H1 (cell line): Measurements from ENCODE around the gene METTL6. TPM values are rescaled to one million over a fixed set of nuclear protein-coding genes. Genes with fewer than 3 reads are reported as not detected.

Source experiments
- CTCF ChIA-PET: fragments of 300-600 bp; sonication (Branson Sonifier 250); formaldehyde crosslinking; loops from one replicate; lab custom pipeline; 2021; ENCODE audit not compliant: partially characterized antibody; lab: Charles Lee
- POLR2A ChIA-PET: fragments of 300-600 bp; sonication (Branson Sonifier 250); formaldehyde crosslinking; loops from one replicate; lab custom pipeline; 2021; ENCODE audit warnings: inconsistent platforms; ENCODE audit not compliant: partially characterized antibody; lab: Charles Lee
- DNase-seq, 2 experiments: peaks; one replicate each; pipeline versions ENCODE4 v3.0.0 to v3.0.0-alpha.2; 2010 to 2022; ENCODE audit warnings: low spot score in 2 of 2, low read depth in 1 of 2, mixed read lengths in 1 of 2
- FAIRE-seq: peaks from 2 replicates; lab custom pipeline; 2011; peaks lifted over from hg19 to GRCh38; lab: Jason Lieb, UNC
- H2AFZ ChIP-seq: 2 replicates; pipeline ENCODE4 v1.8.1; 2012; ENCODE audit warnings: low read length, inconsistent platforms
- H2AK5ac ChIP-seq: 2 replicates; pipeline ENCODE4 v1.6.1; 2013; ENCODE audit warnings: low read depth, low read length
- H2BK120ac ChIP-seq: replicated peaks from 2 replicates; pipeline ENCODE3; 2013; ENCODE audit warnings: low read depth, low read length, inconsistent platforms
- H2BK12ac ChIP-seq: 2 replicates; pipeline ENCODE4 v1.6.1; 2013; ENCODE audit warnings: low read depth, low read length
- H2BK15ac ChIP-seq: 2 replicates; pipeline ENCODE4 v1.6.1; 2013; ENCODE audit warnings: low read length
- H2BK20ac ChIP-seq: 2 replicates; pipeline ENCODE4 v1.6.1; 2013; ENCODE audit warnings: low read length
- H2BK5ac ChIP-seq: 2 replicates; pipeline ENCODE4 v1.6.1; 2013; ENCODE audit warnings: low read depth, low read length
- H3K14ac ChIP-seq: 2 replicates; pipeline ENCODE4 v1.6.1; 2013; ENCODE audit warnings: inconsistent platforms; ENCODE audit not compliant: insufficient read length
- H3K18ac ChIP-seq: 2 replicates; pipeline ENCODE4 v1.6.1; 2013; ENCODE audit warnings: low read length; ENCODE audit errors: extremely low read depth
- H3K23ac ChIP-seq: 2 replicates; pipeline ENCODE4 v1.6.1; 2013; ENCODE audit warnings: inconsistent platforms; ENCODE audit not compliant: insufficient read length
- H3K23me2 ChIP-seq: 2 replicates; pipeline ENCODE4 v1.6.1; 2013; ENCODE audit warnings: low read depth, low read length
- H3K27ac ChIP-seq: 2 replicates; pipeline ENCODE4 v1.6.1; 2011; ENCODE audit warnings: low read depth, low read length, inconsistent platforms
- H3K27me3 ChIP-seq, 4 experiments: replicated peaks in 1 of 4; 1 replicate in 1 of 4; 2 replicates in 3 of 4; pipeline versions ENCODE4 v1.6.1 to v1.8.1; 2011 to 2013; ENCODE audit warnings: low read length in 3 of 4, mild to moderate bottlenecking in 3 of 4, inconsistent platforms in 2 of 4, mixed read lengths in 2 of 4, moderate library complexity in 1 of 4; ENCODE audit not compliant: control insufficient read depth in 3 of 4, insufficient read depth in 3 of 4; ENCODE audit errors: extremely low read depth in 1 of 4
- H3K36me3 ChIP-seq, 4 experiments: 2 replicates each; pipeline versions ENCODE4 v1.6.1 to v1.8.1; 2011 to 2013; ENCODE audit warnings: mild to moderate bottlenecking in 4 of 4, low read length in 3 of 4, moderate library complexity in 2 of 4, control low read depth in 1 of 4, inconsistent platforms in 1 of 4; ENCODE audit not compliant: insufficient read depth in 4 of 4, control insufficient read depth in 2 of 4
- H3K4ac ChIP-seq: replicated peaks from 2 replicates; pipeline ENCODE3; 2013; ENCODE audit warnings: low read length, low read depth, mixed read lengths, inconsistent platforms; ENCODE audit not compliant: insufficient read length
- H3K4me1 ChIP-seq, 4 experiments: replicated peaks in 1 of 4; 1 replicate in 1 of 4; 2 replicates in 3 of 4; pipeline versions ENCODE4 v1.6.1 to v1.8.1; 2011 to 2013; ENCODE audit warnings: low read length in 3 of 4, inconsistent platforms in 2 of 4, mixed read lengths in 1 of 4; ENCODE audit not compliant: insufficient read depth in 4 of 4, control insufficient read depth in 3 of 4
- H3K4me2 ChIP-seq, 2 experiments: 2 replicates each; pipeline versions ENCODE4 v1.6.1 to v1.8.1; 2011 to 2013; ENCODE audit warnings: low read depth in 2 of 2, low read length in 2 of 2, control low read depth in 1 of 2, inconsistent platforms in 1 of 2, mild to moderate bottlenecking in 1 of 2; ENCODE audit not compliant: insufficient read depth in 1 of 2
- H3K4me3 ChIP-seq, 4 experiments: fragments of 200-600, 300-600 bp in 1 of 4; sonication (generic), shearing (Covaris generic), sonication (Bioruptor Twin) in 1 of 4; 2 replicates each; pipeline versions ENCODE4 v1.5.1 to v1.8.1; 2011 to 2016; ENCODE audit warnings: low read length in 4 of 4, low read depth in 3 of 4, control low read depth in 2 of 4, inconsistent platforms in 2 of 4, mild to moderate bottlenecking in 2 of 4, mixed read lengths in 1 of 4, moderate library complexity in 1 of 4; ENCODE audit not compliant: insufficient read depth in 2 of 4; ENCODE audit errors: extremely low read depth in 1 of 4
- H3K56ac ChIP-seq: replicated peaks from 2 replicates; pipeline ENCODE3; 2013; ENCODE audit warnings: low read depth, mild to moderate bottlenecking, mixed read lengths, low read length, inconsistent platforms; ENCODE audit not compliant: insufficient read length
- H3K79me1 ChIP-seq: 2 replicates; pipeline ENCODE4 v1.6.1; 2013; ENCODE audit warnings: low read depth, low read length, control low read depth
- H3K79me2 ChIP-seq, 2 experiments: 2 replicates each; pipeline versions ENCODE4 v1.6.1 to v1.8.1; 2012 to 2013; ENCODE audit warnings: low read length in 2 of 2, mild to moderate bottlenecking in 2 of 2, inconsistent platforms in 1 of 2; ENCODE audit not compliant: insufficient read depth in 2 of 2, control insufficient read depth in 1 of 2
- H3K9ac ChIP-seq, 4 experiments: replicated peaks in 1 of 4; 1 replicate in 1 of 4; 2 replicates in 3 of 4; pipeline versions ENCODE4 v1.6.1 to v1.8.1; 2011 to 2013; ENCODE audit warnings: low read depth in 3 of 4, low read length in 3 of 4, control low read depth in 2 of 4, mild to moderate bottlenecking in 2 of 4, moderate library complexity in 2 of 4, inconsistent platforms in 1 of 4; ENCODE audit errors: extremely low read depth in 1 of 4
- H3K9me3 ChIP-seq, 2 experiments: 2 replicates each; pipeline versions ENCODE4 v1.6.1 to v1.8.1; 2012 to 2013; ENCODE audit warnings: mild to moderate bottlenecking in 2 of 2, moderate library complexity in 2 of 2, control low read depth in 1 of 2, inconsistent platforms in 1 of 2, low read depth in 1 of 2, low read length in 1 of 2, mixed read lengths in 1 of 2; ENCODE audit not compliant: insufficient read depth in 2 of 2
- H4K20me1 ChIP-seq, 2 experiments: replicated peaks in 1 of 2; 2 replicates each; pipeline versions ENCODE3 to v1.8.1; 2011 to 2013; ENCODE audit warnings: inconsistent platforms in 2 of 2, low read length in 2 of 2, mild to moderate bottlenecking in 1 of 2; ENCODE audit not compliant: insufficient read depth in 2 of 2, control insufficient read depth in 1 of 2
- H4K5ac ChIP-seq: 2 replicates; pipeline ENCODE4 v1.6.1; 2013; ENCODE audit warnings: low read length, low read depth, mixed read lengths, inconsistent platforms; ENCODE audit not compliant: insufficient read length
- H4K8ac ChIP-seq: 2 replicates; pipeline ENCODE4 v1.8.0; 2013; ENCODE audit warnings: mild to moderate bottlenecking, moderate library complexity, low read length, inconsistent platforms; ENCODE audit not compliant: insufficient read depth; ENCODE audit errors: extremely low read depth
- H4K91ac ChIP-seq: replicated peaks from 2 replicates; pipeline ENCODE3; 2013; ENCODE audit warnings: low read length, mixed read lengths, inconsistent platforms; ENCODE audit not compliant: insufficient read length
- BRCA1 ChIP-seq: IDR thresholded peaks from 2 replicates; pipeline ENCODE4 v1.6.1; 2012; ENCODE audit warnings: low read depth, low read length, improper control_type of control experiment
- CBX8 ChIP-seq: fragments of 300-800, 300-1000 bp; sonication (generic); IDR thresholded peaks from 2 replicates; pipeline ENCODE4 v1.7.1; 2016; ENCODE audit warnings: low read depth, low read length, borderline replicate concordance
- NRF1 ChIP-seq: IDR thresholded peaks from 2 replicates; pipeline ENCODE4 v1.6.1; 2011; ENCODE audit warnings: mild to moderate bottlenecking, low read depth, low read length, improper control_type of control experiment
- POU5F1 ChIP-seq: IDR thresholded peaks from 2 replicates; pipeline ENCODE4 v1.6.1; 2011; ENCODE audit warnings: low read depth, mild to moderate bottlenecking, low read length, moderate library complexity
- WGBS, 2 experiments: shearing (Covaris generic) in 1 of 2; methylation state at CpG; one replicate each; pipeline versions ENCODE4 v1.1.6 to v1.1.7; 2013 to 2015; ENCODE audit warnings: low lambda C conversion rate in 2 of 2, mixed read lengths in 2 of 2, inconsistent platforms in 1 of 2, low coverage in 1 of 2, missing lambda C conversion rate in 1 of 2; ENCODE audit not compliant: insufficient replicate concordance in 2 of 2, insufficient coverage in 1 of 2, insufficient read length in 1 of 2; ENCODE audit errors: extremely low coverage in 1 of 2, missing lambda C conversion rate in 1 of 2; 5-methylcytosine and 5-hydroxymethylcytosine counted together
- polyA plus RNA-seq, 7 experiments: library from polyadenylated mRNA; depleted of rRNA in 3 of 7; stranded (reverse) in 5 of 7; unstranded in 2 of 7; fragments of >200 nt in 5 of 7; fragments of 200-250 nt in 2 of 7; gene quantifications; 1 replicate in 5 of 7; 2 replicates in 1 of 7; 4 replicates in 1 of 7; pipeline versions ENCODE4 v1.2.1 to v1.2.3, GENCODE V29; 2011 to 2013; ENCODE audit warnings: missing spikeins in 2 of 7, mixed read lengths in 2 of 7
- total RNA-seq: library from RNA; stranded (reverse); fragmentation: NEBNext Ultra II Directional; extraction: Animal tissue kit (Norgen Biotek cat#: 25700); gene quantifications from 2 replicates; pipeline ENCODE4 v1.2.1, GENCODE V29; 2021

Gene METTL6
- total and polyA plus RNA-seq, 2 of the 8 experiments (the other 6 are each of a cell fraction or from before 2014, with no cell fraction given): 18.4 to 20.0 TPM

GRCh38 chr3:15455756-15456155, 28.4 kb upstream of the METTL6 start:
- H3K4ac ChIP-seq: no peak overlapping the region
- 88% methylated on average over 7 of the region's 7 CpGs; no CpG with 5 or more reads in 1 of the 2 experiments for WGBS, 2 experiments
- H3K4me3 ChIP-seq: no peak overlapping the region
- no peak overlapping the region for H3K14ac ChIP-seq
- H2BK120ac ChIP-seq: no peak overlapping the region
- H3K9me3 ChIP-seq: no peaks in the 10 kb centered on the region
- H3K23ac ChIP-seq: no peak overlapping the region
- no peak for FAIRE-seq
- H4K5ac ChIP-seq: no peak overlapping the region
- H3K18ac ChIP-seq: no peak overlapping the region
- no peak overlapping the region for H2AFZ ChIP-seq
- no peak overlapping the region for H2AK5ac ChIP-seq
- no peaks in the 10 kb centered on the region for H3K27me3 ChIP-seq
- H2BK20ac ChIP-seq: no peak overlapping the region
- H3K56ac ChIP-seq: no peak overlapping the region
- no peak overlapping the region for H2BK15ac ChIP-seq
- no peaks in the 10 kb centered on the region for H3K79me2 ChIP-seq
- H4K8ac ChIP-seq: no peak overlapping the region
- H3K23me2 ChIP-seq: no peaks in the 10 kb centered on the region
- H4K91ac ChIP-seq: no peak overlapping the region
- H3K9ac ChIP-seq: no peak overlapping the region
- POLR2A ChIA-PET: interaction anchor here (0.6 kb wide), 1 partner anchor 346 kb away, joined by 3 read pairs; no protein-coding TSS in a partner anchor
- no peak for DNase-seq
- TF ChIP-seq NRF1 (no peak), BRCA1 (no peak), POU5F1 (no peak), CBX8 (no peak)
- H3K27ac ChIP-seq: no peak overlapping the region
- H3K36me3 ChIP-seq: no peaks in the 10 kb centered on the region
- no peaks in the 10 kb centered on the region for H3K79me1 ChIP-seq
- no peak overlapping the region for H2BK5ac ChIP-seq
- no peaks in the 10 kb centered on the region for H3K4me1 ChIP-seq
- H4K20me1 ChIP-seq: no peaks in the 10 kb centered on the region
- no peak overlapping the region for H2BK12ac ChIP-seq
- no peak overlapping the region for H3K4me2 ChIP-seq
- CTCF ChIA-PET: no interaction called here
